Kidney epithelial cell (primary cell): Measurements from ENCODE around the gene KMT2A. TPM values are rescaled to one million over a fixed set of nuclear protein-coding genes. Genes with fewer than 3 reads are reported as not detected.

Experiments used
- DNase-seq: peaks from one replicate; pipeline ENCODE4 v3.0.0-alpha.2; 2010; ENCODE audit warnings: low read depth
- H3K27me3 ChIP-seq: 2 replicates; pipeline ENCODE4 v1.6.0; 2011; ENCODE audit warnings: low read length; ENCODE audit not compliant: control insufficient read depth, insufficient read depth
- H3K36me3 ChIP-seq: 2 replicates; pipeline ENCODE4 v1.5.1; 2011; ENCODE audit warnings: low read length; ENCODE audit not compliant: control insufficient read depth, insufficient read depth
- H3K4me3 ChIP-seq: 2 replicates; pipeline ENCODE4 v1.5.1; 2011; ENCODE audit warnings: low read depth, mild to moderate bottlenecking, control low read depth, low read length
- total RNA-seq: library from RNA; depleted of rRNA; stranded (reverse); fragments of >200 nt; gene quantifications from 2 replicates; pipeline ENCODE4 v1.2.3, GENCODE V29; 2015
- TF ChIP-seq, protein P1 (sequence below): IDR thresholded peaks from 2 replicates; pipeline ENCODE4 v1.5.1; 2011; ENCODE audit warnings: mild to moderate bottlenecking, moderate library complexity, low read length, control low read depth, inconsistent platforms; ENCODE audit not compliant: insufficient read depth, poor library complexity, severe bottlenecking

KMT2A gene
- total RNA-seq, 1 donor from 2014 or later = 42.2 TPM

DNA sequence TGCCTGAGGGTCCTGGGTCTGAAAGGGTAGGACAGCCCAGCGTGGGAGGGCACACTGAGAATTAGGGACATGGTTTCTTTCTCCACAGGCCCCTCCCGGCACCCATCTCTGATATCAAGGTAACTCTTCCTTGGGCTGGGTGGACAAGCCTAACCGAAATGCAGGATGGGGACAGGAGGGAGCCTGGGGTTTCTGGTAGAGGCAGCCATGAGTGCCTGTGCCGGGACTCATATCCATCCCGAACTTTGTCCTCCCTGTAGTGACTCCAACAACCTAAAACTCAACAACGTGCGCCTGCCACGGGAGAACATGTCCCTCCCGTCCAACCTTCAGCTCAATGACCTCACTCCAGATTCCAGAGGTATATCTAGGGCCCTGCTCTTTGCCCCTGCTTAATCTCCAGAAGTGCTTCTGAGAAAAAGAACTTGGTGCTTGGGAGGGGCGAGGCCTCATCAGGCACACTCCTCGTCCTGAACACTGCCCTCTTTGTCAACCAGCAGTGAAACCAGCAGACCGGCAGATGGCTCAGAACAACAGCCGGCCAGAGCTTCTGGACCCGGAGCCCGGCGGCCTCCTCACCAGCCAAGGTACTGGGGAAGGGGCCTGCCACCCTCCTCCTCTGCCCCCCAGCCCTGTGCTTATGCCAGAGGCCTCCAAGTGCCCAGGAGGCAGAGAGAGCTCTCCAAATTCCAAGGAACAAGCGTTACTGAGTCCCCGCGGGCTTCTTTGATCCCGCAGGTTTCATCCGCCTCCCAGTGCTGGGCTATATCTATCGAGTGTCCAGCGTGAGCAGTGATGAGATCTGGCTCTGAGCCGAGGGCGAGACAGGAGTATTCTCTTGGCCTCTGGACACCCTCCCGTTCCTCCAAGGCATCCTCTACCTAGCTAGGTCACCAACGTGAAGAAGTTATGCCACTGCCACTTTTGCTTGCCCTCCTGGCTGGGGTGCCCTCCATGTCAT lies 97.8 kb downstream of the KMT2A start:
- DNase-seq = no peak
- Histone ChIP-seq H3K36me3 (no peaks in the 10 kb centered on the region), H3K27me3 (no peaks in the 10 kb centered on the region), H3K4me3 (no peak overlapping the region)
- TF ChIP-seq, protein P1, sequence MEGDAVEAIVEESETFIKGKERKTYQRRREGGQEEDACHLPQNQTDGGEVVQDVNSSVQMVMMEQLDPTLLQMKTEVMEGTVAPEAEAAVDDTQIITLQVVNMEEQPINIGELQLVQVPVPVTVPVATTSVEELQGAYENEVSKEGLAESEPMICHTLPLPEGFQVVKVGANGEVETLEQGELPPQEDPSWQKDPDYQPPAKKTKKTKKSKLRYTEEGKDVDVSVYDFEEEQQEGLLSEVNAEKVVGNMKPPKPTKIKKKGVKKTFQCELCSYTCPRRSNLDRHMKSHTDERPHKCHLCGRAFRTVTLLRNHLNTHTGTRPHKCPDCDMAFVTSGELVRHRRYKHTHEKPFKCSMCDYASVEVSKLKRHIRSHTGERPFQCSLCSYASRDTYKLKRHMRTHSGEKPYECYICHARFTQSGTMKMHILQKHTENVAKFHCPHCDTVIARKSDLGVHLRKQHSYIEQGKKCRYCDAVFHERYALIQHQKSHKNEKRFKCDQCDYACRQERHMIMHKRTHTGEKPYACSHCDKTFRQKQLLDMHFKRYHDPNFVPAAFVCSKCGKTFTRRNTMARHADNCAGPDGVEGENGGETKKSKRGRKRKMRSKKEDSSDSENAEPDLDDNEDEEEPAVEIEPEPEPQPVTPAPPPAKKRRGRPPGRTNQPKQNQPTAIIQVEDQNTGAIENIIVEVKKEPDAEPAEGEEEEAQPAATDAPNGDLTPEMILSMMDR = no peak

DNA sequence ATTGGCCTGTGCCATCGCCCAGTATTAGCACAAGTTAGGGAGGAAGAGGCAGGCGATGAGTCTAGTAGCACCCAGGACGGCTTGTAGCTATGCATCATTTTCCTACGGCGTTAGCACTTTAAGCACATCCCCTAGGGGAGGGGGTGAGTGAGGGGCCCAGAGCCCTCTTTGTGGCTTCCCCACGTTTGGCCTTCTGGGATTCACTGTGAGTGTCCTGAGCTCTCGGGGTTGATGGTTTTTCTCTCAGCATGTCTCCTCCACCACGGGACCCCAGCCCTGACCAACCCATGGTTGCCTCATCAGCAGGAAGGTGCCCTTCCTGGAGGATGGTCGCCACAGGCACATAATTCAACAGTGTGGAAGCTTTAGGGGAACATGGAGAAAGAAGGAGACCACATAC lies 99.0 kb downstream of the KMT2A start:
- no peak for DNase-seq
- Histone ChIP-seq H3K27me3 (no peaks in the 10 kb centered on the region), H3K4me3 (no peak overlapping the region), H3K36me3 (no peaks in the 10 kb centered on the region)
- TF ChIP-seq, protein P1 = no peak

DNA sequence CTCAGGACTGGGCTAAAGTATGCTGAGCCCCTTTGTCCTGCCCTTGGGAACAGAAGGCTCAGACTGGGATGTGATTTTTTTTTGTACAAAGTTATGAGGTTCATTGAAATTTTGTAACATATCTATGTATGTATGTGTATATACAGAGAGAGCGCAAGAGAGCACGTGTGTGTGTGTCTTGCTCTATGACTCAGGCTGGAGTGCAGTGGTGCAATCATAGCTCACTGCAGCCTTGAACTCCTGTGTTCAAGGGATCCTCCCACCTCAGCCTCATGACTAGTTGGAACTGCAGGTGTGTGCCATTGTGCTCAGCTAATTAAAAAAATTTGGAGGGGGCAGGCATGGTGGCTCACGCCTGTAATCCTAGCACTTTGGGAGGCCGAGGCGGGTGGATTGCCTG lies 100.4 kb downstream of the KMT2A start:
- TF ChIP-seq, protein P1 = no peak
- Histone ChIP-seq H3K4me3 (no peak overlapping the region), H3K27me3 (no peaks in the 10 kb centered on the region), H3K36me3 (no peaks in the 10 kb centered on the region)
- no peak for DNase-seq

DNA sequence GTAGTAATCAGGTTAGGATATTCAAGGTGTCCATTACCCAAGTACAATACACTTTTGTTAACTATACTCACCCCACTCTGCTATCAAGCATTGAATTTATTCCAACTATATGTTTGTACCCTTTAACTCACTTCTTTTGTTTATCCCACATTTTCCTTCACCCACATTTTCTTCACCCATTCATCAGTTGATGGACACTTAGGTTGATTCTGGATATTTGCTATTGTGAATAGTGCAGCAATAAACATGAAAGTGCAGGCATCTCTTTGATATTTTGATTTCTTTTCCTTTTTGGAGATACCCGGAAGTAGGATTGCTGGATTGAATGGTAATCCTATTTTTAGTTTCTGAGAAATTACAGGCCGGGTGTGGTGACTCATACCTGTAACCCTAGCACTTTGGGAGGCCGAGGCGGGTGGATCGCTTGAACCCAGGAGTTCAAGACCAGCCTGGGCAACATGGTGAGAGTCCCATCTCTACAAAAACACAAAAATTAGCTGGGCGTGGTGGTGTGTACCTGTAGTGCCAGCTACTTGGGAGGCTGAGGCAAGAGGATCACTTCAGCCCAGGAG lies 101.2 kb downstream of the KMT2A start:
- no peaks in the 10 kb centered on the region for H3K27me3 ChIP-seq
- H3K4me3 ChIP-seq = no peak overlapping the region
- no peak for DNase-seq
- TF ChIP-seq, protein P1 = no peak
- H3K36me3 ChIP-seq = no peaks in the 10 kb centered on the region

DNA sequence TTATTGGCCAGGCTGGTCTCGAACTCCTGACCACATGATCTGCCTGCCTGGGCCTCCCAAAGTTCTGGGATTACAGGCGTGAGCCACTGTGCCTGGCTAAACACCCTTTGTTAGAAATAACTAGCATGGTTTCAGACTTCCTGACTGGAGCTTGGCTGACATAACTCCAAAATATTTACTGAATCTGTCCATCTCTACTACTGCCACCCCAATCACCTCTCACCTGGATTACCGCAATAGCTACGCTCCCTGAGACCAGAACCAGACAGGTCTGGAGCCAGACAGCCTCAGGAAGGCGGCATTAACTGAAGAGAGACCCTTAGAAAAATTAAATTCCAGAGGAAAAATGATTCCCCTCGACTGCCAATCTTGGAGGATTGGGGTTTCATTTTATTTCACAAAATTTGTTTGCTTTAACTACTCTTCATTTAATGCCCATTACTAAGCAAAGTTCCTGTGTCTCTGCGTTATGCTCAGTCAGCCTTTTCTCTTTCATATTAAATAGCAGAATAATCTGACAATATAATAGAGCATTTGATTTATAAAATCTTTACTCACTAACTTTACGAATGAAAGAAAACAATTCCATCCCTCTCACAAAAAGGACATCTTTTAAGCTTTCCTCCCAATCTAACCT lies 107.8 kb downstream of the KMT2A start:
- H3K36me3 ChIP-seq = no peaks in the 10 kb centered on the region
- TF ChIP-seq, protein P1 = no peak
- DNase-seq = no peak
- no peaks in the 10 kb centered on the region for H3K27me3 ChIP-seq
- no peak overlapping the region for H3K4me3 ChIP-seq
